Vagina (tissue), 2 donors: ENCODE data around the gene GALNT6. TPM values are rescaled to one million over a fixed set of nuclear protein-coding genes. Genes with fewer than 3 reads are reported as not detected.

Experiments
- DNase-seq, 2 donors: peaks; one replicate each; pipeline ENCODE4 v3.0.0-alpha.2; 2017; ENCODE audit errors: extremely low spot score in 2 of 2
- H3K27ac ChIP-seq: fragments of 200-600 bp; sonication (generic); one replicate; pipeline ENCODE4 v1.5.1; 2019
- H3K27me3 ChIP-seq: fragments of 200-600 bp; sonication (generic); one replicate; pipeline ENCODE4 v1.5.1; 2019
- H3K36me3 ChIP-seq, 2 donors: fragments of 200-600 bp; sonication (generic); one replicate each; pipeline ENCODE4 v1.5.1; 2017 to 2019
- H3K4me1 ChIP-seq: fragments of 200-600 bp; sonication (generic); one replicate; pipeline ENCODE4 v1.5.1; 2019
- H3K4me3 ChIP-seq, 2 donors: fragments of 200-600 bp; sonication (generic); 1 replicate in 1 of 2; 2 replicates in 1 of 2; pipeline ENCODE4 v1.5.1; 2016 to 2019
- H3K9me3 ChIP-seq: fragments of 200-600 bp; sonication (generic); one replicate; pipeline ENCODE4 v1.5.1; 2019
- POLR2A ChIP-seq, 2 donors: fragments of 450-650 bp; IDR thresholded peaks; one replicate each; pipeline ENCODE4 v1.6.1; 2017; ENCODE audit warnings: antibody characterized with exemption in 2 of 2, mild to moderate bottlenecking in 2 of 2, moderate library complexity in 2 of 2
- POLR2AphosphoS5 ChIP-seq, 2 donors: sonication (generic); formaldehyde crosslinking; IDR thresholded peaks; one replicate each; pipeline ENCODE4 v1.9.0; 2017; ENCODE audit warnings: antibody characterized with exemption in 2 of 2, mild to moderate bottlenecking in 2 of 2, low read depth in 1 of 2; ENCODE audit not compliant: insufficient read depth in 1 of 2
- intact Hi-C: fragments of 100-400 bp; cut with DNase I; formaldehyde crosslinking; loops from one replicate; pipeline ENCODE4 v1.15.1; 2023
- total RNA-seq: library from RNA; depleted of rRNA; stranded (reverse); fragments of >200 nt; gene quantifications from one replicate; pipeline ENCODE4 v1.2.3, GENCODE V29; 2016
- TF ChIP-seq, protein P1 (sequence below), 3 experiments: fragments of 450-650 bp in 2 of 3; fragments of 200-600 bp in 1 of 3; sonication (generic) in 1 of 3; IDR thresholded peaks; one replicate each; pipeline ENCODE4 v1.5.1; 2017 to 2019; ENCODE audit warnings: antibody characterized with exemption in 3 of 3, mild to moderate bottlenecking in 2 of 3, moderate library complexity in 2 of 3

GALNT6 gene
- total RNA-seq, 1 donor from 2014 or later = 12.5 TPM

- Histone ChIP-seq H3K36me3 (no peaks in the 10 kb centered on the region), H3K4me3 (no peak overlapping the region), H3K4me1 (peaks cover 10% of the 10 kb centered on the region), H3K27me3 (no peaks in the 10 kb centered on the region), H3K9me3 (no peaks in the 10 kb centered on the region), H3K27ac (no peak overlapping the region)
- no peak for TF ChIP-seq POLR2AphosphoS5 (IDR thresholded peaks at IDR 0.05; ENCODE audit: insufficient read depth in 1 of 2, low read depth in 1 of 2)
- TF ChIP-seq, protein P1, sequence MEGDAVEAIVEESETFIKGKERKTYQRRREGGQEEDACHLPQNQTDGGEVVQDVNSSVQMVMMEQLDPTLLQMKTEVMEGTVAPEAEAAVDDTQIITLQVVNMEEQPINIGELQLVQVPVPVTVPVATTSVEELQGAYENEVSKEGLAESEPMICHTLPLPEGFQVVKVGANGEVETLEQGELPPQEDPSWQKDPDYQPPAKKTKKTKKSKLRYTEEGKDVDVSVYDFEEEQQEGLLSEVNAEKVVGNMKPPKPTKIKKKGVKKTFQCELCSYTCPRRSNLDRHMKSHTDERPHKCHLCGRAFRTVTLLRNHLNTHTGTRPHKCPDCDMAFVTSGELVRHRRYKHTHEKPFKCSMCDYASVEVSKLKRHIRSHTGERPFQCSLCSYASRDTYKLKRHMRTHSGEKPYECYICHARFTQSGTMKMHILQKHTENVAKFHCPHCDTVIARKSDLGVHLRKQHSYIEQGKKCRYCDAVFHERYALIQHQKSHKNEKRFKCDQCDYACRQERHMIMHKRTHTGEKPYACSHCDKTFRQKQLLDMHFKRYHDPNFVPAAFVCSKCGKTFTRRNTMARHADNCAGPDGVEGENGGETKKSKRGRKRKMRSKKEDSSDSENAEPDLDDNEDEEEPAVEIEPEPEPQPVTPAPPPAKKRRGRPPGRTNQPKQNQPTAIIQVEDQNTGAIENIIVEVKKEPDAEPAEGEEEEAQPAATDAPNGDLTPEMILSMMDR (IDR thresholded peaks at IDR 0.05) = no peak
- no peak for TF ChIP-seq POLR2A (IDR thresholded peaks at IDR 0.05)
- no peak for DNase-seq
- intact Hi-C loops = loop anchor here (10.0 kb wide), 2 partner anchors 74 to 524 kb away; partner anchors contain the start of gene SMAGP
Observed at GRCh38 chr12:51349026-51349425, 42.2 kb downstream of the GALNT6 start.

GRCh38 chr12:51348116-51348515 is 43.1 kb downstream of the GALNT6 start:
- intact Hi-C loops = loop anchor here (10.0 kb wide), 2 partner anchors 73 to 523 kb away; partner anchors contain the start of gene SMAGP
- no peak for DNase-seq
- peaks cover 10% of the 10 kb centered on the region for H3K4me1 ChIP-seq

DNA sequence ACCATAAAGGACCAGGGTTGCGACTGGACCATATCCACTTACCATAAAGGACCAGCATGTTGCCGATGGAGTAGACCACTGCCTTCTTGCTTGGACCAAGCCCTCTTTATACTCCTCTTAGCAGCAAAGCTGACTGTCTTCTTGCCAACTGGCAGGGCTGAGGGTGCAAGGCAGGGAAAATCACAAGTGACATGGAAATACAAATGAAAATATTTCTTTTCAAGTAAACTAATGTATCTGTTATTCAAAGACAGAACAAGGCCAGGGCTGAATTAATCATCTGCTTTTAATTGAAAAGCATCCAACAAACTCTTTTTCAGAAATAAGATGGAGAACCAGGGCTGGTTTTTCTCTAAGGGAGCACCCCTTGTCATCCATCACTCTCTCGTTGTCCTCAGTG is 44.6 kb downstream of the GALNT6 start, which contains the start of gene CELA1:
Gene CELA1, minus strand, starts transcription at position 99 of the 400 bp plus-strand sequence. Its CDS starts 41 bp downstream, at position 58.
- no peak for TF ChIP-seq POLR2AphosphoS5 (IDR thresholded peaks at IDR 0.05; ENCODE audit: insufficient read depth in 1 of 2, low read depth in 1 of 2)
- TF ChIP-seq, protein P1 (IDR thresholded peaks at IDR 0.05) = no peak
- TF ChIP-seq POLR2A (IDR thresholded peaks at IDR 0.05) = no peak
- Histone ChIP-seq H3K4me3 (no peak within 1 kb of the TSS), H3K27ac (no peak within 1 kb of the TSS), H3K9me3 (no peaks in the 10 kb centered on the region), H3K4me1 (peaks cover 10% of the 10 kb centered on the region), H3K27me3 (no peaks in the 10 kb centered on the region), H3K36me3 (no peaks in the 10 kb centered on the region)
- no peak for DNase-seq
- intact Hi-C loops = loop anchor here (10.0 kb wide), 2 partner anchors 72 to 522 kb away; partner anchors contain the start of gene SMAGP

More at GRCh38 chr12:51348116-51348515, 43.1 kb downstream of the GALNT6 start:
- H3K4me3 ChIP-seq = no peak overlapping the region
- H3K9me3 ChIP-seq = no peaks in the 10 kb centered on the region
- H3K27ac ChIP-seq = no peak overlapping the region
- TF ChIP-seq POLR2AphosphoS5 (IDR thresholded peaks at IDR 0.05; ENCODE audit: insufficient read depth in 1 of 2, low read depth in 1 of 2) = no peak
- TF ChIP-seq POLR2A (IDR thresholded peaks at IDR 0.05) = no peak
- TF ChIP-seq, protein P1 (IDR thresholded peaks at IDR 0.05) = no peak
- no peaks in the 10 kb centered on the region for H3K36me3 ChIP-seq
- H3K27me3 ChIP-seq = no peaks in the 10 kb centered on the region

DNA sequence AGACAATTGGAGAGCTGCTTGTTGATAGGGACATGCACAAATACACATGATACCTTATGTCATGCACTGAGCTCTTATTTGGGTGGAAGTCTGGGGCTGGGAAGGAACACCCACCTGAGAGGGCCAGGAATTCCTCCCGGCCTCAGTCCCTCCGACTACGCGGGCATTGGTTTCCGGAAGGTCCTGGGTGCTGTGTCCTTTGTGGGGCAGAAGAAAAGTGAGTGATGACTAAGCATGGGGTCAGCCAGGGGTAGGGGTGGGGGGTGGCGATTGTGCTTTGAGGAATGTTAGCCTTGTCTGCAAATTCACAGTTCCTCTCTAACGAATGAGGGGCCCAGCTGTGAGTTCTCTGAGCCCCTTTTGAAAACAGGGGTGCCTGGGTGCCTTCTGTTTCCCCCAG is 45.5 kb downstream of the GALNT6 start:
- Histone ChIP-seq H3K9me3 (no peaks in the 10 kb centered on the region), H3K27ac (no peak overlapping the region), H3K27me3 (no peaks in the 10 kb centered on the region), H3K36me3 (no peaks in the 10 kb centered on the region), H3K4me3 (no peak overlapping the region), H3K4me1 (peaks cover 10% of the 10 kb centered on the region)
- DNase-seq = no peak
- TF ChIP-seq POLR2AphosphoS5 (IDR thresholded peaks at IDR 0.05; ENCODE audit: insufficient read depth in 1 of 2, low read depth in 1 of 2) = no peak
- TF ChIP-seq POLR2A (IDR thresholded peaks at IDR 0.05) = no peak
- TF ChIP-seq, protein P1 (IDR thresholded peaks at IDR 0.05) = no peak
- intact Hi-C loops = loop anchor here (10.0 kb wide), 2 partner anchors 71 to 521 kb away; partner anchors contain the start of gene SMAGP

DNA sequence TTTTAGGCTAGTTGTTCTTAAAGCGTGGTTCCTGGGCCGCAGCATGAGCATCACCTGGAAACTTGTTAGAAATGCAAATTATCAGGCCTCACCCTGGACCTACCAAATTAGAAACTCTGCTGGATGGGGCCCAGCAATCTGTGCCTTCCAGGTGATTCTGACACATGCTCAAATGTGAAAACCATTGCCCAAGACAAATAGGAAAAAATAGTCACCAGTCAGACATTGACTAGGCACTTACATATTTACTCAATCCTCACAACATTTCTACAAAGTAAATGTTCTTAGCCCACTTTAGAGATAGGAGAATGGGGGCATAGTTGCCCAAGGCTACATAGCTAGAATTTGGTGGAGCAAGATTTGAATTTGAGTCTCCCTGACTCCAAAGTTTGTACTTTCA is 48.0 kb downstream of the GALNT6 start:
- TF ChIP-seq POLR2A (IDR thresholded peaks at IDR 0.05) (no peak), POLR2AphosphoS5 (IDR thresholded peaks at IDR 0.05; ENCODE audit: insufficient read depth in 1 of 2, low read depth in 1 of 2) (no peak)
- TF ChIP-seq, protein P1 (IDR thresholded peaks at IDR 0.05) = no peak
- H3K36me3 ChIP-seq = no peaks in the 10 kb centered on the region
- peaks cover 10% of the 10 kb centered on the region for H3K4me1 ChIP-seq
- intact Hi-C loops = loop anchor here (10.0 kb wide), 2 partner anchors 68 to 518 kb away; partner anchors contain the start of gene SMAGP
- no peak overlapping the region for H3K4me3 ChIP-seq
- H3K9me3 ChIP-seq = no peaks in the 10 kb centered on the region
- H3K27ac ChIP-seq = no peak overlapping the region
- no peak for DNase-seq
- H3K27me3 ChIP-seq = no peaks in the 10 kb centered on the region
